ENCODE results near the gene NACC2. TPM values are rescaled to one million over a fixed set of nuclear protein-coding genes. Genes with fewer than 3 reads are reported as not detected.

The NACC2 gene
- total RNA-seq, 4 donors from 2014 or later: 18.4 to 33.6 (median 22.4) TPM

DNA sequence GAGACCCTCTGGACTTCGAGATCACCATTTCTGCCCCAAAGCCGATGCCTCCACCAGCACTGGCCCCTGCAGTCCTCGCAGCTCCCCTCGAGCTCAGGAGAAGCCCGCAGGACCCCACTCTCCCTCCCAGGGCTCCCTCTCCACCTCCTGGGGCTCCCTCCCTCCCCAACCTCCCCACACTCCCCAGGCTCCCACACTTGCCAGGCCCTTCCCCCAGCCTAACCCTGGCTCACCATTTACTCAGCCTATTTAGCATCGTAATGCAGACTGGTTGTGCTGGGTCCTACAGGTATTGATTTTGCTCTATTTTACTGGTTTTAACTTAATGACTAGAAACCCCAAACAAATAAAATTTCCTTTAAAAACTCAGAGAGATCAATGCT, 47.3 kb upstream of the NACC2 start:
- 72 to 76% methylated on average over 6 of the region's 6 CpGs for WGBS, 2 donors
- Histone ChIP-seq H3K4me1 (peaks cover 0 to 17% of the 10 kb centered on the region in 2 donors), H3K36me3 (no peaks in the 10 kb centered on the region), H3K27ac (no peak overlapping the region), H3K4me3 (replicated peaks in 1 of 3) (no peak overlapping the region), H3K27me3 (no peaks in the 10 kb centered on the region), H3K9me3 (no peaks in the 10 kb centered on the region)
- TF ChIP-seq, protein P1, sequence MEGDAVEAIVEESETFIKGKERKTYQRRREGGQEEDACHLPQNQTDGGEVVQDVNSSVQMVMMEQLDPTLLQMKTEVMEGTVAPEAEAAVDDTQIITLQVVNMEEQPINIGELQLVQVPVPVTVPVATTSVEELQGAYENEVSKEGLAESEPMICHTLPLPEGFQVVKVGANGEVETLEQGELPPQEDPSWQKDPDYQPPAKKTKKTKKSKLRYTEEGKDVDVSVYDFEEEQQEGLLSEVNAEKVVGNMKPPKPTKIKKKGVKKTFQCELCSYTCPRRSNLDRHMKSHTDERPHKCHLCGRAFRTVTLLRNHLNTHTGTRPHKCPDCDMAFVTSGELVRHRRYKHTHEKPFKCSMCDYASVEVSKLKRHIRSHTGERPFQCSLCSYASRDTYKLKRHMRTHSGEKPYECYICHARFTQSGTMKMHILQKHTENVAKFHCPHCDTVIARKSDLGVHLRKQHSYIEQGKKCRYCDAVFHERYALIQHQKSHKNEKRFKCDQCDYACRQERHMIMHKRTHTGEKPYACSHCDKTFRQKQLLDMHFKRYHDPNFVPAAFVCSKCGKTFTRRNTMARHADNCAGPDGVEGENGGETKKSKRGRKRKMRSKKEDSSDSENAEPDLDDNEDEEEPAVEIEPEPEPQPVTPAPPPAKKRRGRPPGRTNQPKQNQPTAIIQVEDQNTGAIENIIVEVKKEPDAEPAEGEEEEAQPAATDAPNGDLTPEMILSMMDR (IDR thresholded peaks at IDR 0.05): no peak
- TF ChIP-seq POLR2A (IDR thresholded peaks at IDR 0.05): no peak
- intact Hi-C loops (cut with DNase I): loop anchor here (10.0 kb wide), 1 partner anchor 142 kb away; no protein-coding TSS in a partner anchor
- no peak for DNase-seq

DNA sequence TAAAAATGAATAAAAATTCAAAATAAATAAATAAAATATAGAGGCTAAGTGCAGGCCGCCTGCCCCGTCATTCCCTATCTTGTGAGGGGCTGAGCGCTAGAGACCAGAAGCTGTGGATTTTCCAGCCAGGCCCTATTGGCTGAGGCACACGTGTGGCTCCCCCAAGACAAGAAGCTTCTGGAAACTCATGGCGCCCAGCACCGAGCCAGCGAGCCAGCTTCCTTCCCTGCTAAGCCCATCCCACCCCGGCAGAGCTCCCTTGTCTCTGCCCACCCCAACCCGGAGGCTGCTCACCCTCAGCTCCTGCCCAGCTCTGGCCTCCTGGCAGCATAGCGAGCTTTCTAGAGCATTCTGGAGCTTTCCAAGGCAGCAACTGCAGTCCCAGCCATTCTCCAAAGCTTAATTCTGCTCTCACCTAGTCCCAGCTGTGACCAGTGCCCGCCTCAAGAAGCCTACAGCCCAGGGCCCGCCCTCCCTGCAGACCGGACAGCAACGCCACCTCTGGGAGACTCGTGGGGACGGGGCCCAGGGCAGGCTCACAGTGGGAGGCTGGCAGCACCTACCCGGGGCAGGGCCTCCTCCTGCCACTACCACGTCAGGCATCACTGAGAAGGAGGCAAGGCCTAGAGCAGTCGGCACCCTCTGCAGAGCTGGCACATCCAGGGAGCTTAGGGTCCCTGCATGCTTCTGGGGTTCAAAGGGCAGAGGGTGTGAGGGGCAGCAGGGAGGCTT, 46.8 kb upstream of the NACC2 start:
- H3K27me3 ChIP-seq: no peaks in the 10 kb centered on the region
- no peaks in the 10 kb centered on the region for H3K9me3 ChIP-seq
- H3K36me3 ChIP-seq: no peaks in the 10 kb centered on the region
- H3K4me1 ChIP-seq: peaks cover 0 to 21% of the 10 kb centered on the region in 2 donors
- TF ChIP-seq POLR2A (IDR thresholded peaks at IDR 0.05): no peak
- TF ChIP-seq, protein P1 (IDR thresholded peaks at IDR 0.05): no peak
- no peak overlapping the region for H3K4me3 ChIP-seq (replicated peaks in 1 of 3)
- 76 to 80% methylated on average over 10 to 13 of the region's 19 CpGs for WGBS, 2 donors
- intact Hi-C loops (cut with DNase I): loop anchor here (10.0 kb wide), 1 partner anchor 143 kb away; no protein-coding TSS in a partner anchor
- DNase-seq: no peak
- no peak overlapping the region for H3K27ac ChIP-seq

DNA sequence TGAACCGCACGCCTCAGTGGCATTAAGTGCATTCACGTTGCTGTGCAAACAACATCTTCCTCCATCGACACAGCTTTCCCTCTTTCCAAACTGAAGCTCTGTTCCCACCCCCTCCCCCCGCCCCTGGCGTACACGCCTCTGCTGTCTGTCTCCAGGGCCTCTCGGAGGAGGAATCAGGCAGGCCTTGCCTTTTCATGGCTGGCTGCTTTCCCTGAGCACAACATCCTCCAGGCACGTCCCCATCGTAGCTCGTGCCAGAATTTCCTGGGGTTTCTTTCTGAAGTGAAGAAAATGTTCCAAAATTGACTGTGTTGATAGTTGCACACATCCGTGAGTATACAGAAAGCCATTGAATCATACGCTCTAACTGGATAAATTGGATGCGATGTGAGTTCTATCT, 45.9 kb upstream of the NACC2 start:
- WGBS, 2 donors: 21 to 24% methylated on average over 14 of the region's 14 CpGs
- Histone ChIP-seq H3K4me3 (replicated peaks in 1 of 3) (no peak overlapping the region), H3K36me3 (no peaks in the 10 kb centered on the region), H3K27ac (no peak overlapping the region), H3K9me3 (no peaks in the 10 kb centered on the region), H3K27me3 (no peaks in the 10 kb centered on the region), H3K4me1 (peaks cover 0 to 21% of the 10 kb centered on the region in 2 donors)
- no peak for TF ChIP-seq POLR2A (IDR thresholded peaks at IDR 0.05)
- TF ChIP-seq, protein P1 (IDR thresholded peaks at IDR 0.05): no peak
- intact Hi-C loops (cut with DNase I): loop anchor here (10.0 kb wide), 1 partner anchor 144 kb away; no protein-coding TSS in a partner anchor
- peak; percentile 69 to 73 for DNase-seq

DNA sequence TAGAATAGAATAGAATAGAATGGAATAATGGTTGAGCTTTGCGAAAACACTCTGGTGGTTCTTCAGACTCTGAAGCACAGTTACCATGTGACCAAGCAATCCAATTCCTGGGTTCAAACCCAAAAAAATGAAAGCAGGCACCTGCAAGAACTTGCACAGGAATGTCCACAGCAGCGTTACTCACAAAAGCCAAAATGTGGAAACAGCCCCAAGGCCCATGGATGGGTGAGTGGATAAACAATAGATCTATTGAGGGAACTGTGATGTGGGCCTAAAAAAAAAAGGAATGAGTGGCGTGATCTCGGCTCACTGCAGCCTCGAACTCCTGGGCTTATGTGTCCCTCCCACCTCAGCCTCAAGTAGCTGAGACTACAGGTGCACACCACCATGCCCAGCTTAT, 45.0 kb upstream of the NACC2 start:
- no peak for DNase-seq
- no peaks in the 10 kb centered on the region for H3K27me3 ChIP-seq
- 92% methylated on average over 5 of the region's 5 CpGs for WGBS, 2 donors
- TF ChIP-seq, protein P1 (IDR thresholded peaks at IDR 0.05): no peak
- no peak for TF ChIP-seq POLR2A (IDR thresholded peaks at IDR 0.05)
- intact Hi-C loops (cut with DNase I): loop anchor here (10.0 kb wide), 1 partner anchor 145 kb away; no protein-coding TSS in a partner anchor
- no peaks in the 10 kb centered on the region for H3K9me3 ChIP-seq
- H3K36me3 ChIP-seq: no peaks in the 10 kb centered on the region
- H3K4me3 ChIP-seq (replicated peaks in 1 of 3): no peak overlapping the region
- peaks cover 0 to 21% of the 10 kb centered on the region in 2 donors for H3K4me1 ChIP-seq
- H3K27ac ChIP-seq: no peak overlapping the region

DNA sequence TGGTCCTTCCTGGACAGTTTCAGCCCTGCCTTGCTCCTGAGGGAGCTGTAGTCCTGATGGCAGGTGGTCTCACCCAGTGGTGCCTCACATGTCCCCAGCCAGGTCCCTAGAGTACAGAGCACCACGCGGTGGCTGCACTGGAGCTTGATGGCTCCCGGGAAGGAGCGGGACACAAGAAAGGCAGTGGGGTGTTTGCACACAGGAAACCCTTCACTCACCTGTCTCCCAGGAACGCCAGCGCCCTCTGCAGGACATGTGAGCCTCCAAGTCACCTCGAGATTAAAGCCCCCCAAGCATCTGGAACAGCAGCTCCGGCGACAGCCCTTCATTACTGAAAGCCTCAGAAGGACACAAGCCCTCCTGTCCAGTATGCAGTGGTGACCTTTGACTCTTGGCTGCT, 43.5 kb upstream of the NACC2 start:
- no peaks in the 10 kb centered on the region for H3K9me3 ChIP-seq
- WGBS, 2 donors: 26 to 31% methylated on average over 3 to 9 of the region's 9 CpGs
- intact Hi-C loops (cut with DNase I): no loop called here
- H3K4me3 ChIP-seq (replicated peaks in 1 of 3): no peak overlapping the region
- H3K27ac ChIP-seq: no peak overlapping the region
- H3K36me3 ChIP-seq: no peaks in the 10 kb centered on the region
- no peak for DNase-seq
- TF ChIP-seq, protein P1 (IDR thresholded peaks at IDR 0.05): peak in 1 of 6 experiments; percentile 9
- TF ChIP-seq POLR2A (IDR thresholded peaks at IDR 0.05): no peak
- H3K27me3 ChIP-seq: no peaks in the 10 kb centered on the region
- H3K4me1 ChIP-seq: peaks cover 3 to 19% of the 10 kb centered on the region in 2 donors
